Measurements from ENCODE around the gene SMIM28.
"Not testable (repeated sequence)": the region's sequence is repeated elsewhere in the genome, so short reads cannot be mapped to it uniquely, and the experiment has no call there.

The SMIM28 gene

GRCh38 chr6:138377844-138378243, at the start of gene SMIM28:
Gene SMIM28, plus strand, starts transcription at chr6:138377905. Its CDS starts 168 bp downstream, at chr6:138378073.
- DNase-seq, result no peak

GRCh38 chr6:138328210-138328609, 49.5 kb upstream of the SMIM28 start:
- DNase-seq, result no peak

GRCh38 chr6:138330763-138331162, 46.9 kb upstream of the SMIM28 start:
- DNase-seq, result no peak

DNA sequence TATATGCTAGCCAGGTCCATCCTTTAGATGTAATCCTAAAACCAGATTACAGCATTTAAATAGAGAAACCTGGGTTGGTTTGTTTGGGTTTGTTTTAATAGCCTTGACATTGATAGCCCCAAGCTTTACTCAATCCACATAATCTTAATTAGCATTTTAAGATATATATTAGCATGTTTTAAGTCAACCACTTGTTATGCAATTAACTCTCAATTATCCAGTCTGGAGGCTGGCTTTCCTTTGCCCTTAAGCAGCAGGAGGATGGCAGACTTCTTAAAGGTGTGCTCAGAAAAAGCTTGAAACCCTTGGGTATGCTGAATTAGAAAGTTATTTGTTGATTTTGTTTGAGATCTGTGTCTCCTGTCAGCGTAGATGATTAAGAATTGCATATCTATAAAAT, 46.3 kb upstream of the SMIM28 start:
- no peak for DNase-seq

DNA sequence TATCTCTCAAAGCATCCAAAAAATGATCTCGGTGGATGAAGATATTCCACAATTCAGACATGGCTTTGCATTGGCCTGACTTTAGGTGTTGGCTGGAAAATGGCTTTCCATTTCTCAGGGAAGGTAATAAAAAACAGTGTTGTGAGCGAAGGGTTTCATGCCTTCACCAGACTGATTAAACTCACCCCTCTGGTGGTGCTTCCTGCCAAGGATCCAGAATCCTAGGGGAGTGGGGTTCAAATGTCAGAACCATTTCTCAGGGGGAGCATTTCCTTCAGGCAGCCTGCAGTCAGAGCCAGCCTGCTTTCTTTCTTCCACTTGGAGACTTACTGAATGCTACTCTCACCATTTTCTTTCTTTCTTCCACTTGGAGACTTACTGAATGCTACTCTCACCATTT, 45.7 kb upstream of the SMIM28 start:
- no peak for DNase-seq

- no peak for DNase-seq
These were observed 43.7 kb upstream of the SMIM28 start for GRCh38 chr6:138334000-138334399.

DNA sequence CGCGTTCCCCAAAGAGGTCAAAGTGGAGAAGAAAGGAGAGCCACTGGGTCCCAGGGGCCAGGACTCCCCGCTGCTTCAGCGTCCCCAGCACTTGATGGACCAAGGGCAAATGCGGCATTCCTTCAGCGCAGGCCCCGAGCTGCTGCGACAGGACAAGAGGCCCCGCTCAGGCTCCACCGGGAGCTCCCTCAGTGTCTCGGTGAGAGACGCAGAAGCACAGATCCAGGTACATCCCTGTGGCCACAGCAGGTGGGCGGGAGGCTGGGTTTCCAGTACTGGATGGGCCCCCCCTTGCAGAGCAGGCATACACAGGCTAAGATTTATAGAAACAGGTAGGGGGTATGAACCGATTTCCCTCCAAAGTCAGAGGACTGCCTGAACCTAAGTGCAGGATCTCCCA, 42.7 kb upstream of the SMIM28 start:
- DNase-seq, result no peak

- no peak for DNase-seq
These were observed 41.5 kb upstream of the SMIM28 start for GRCh38 chr6:138336221-138336620.

- no peak for DNase-seq
These were observed 40.6 kb upstream of the SMIM28 start for GRCh38 chr6:138337076-138337475.

DNA sequence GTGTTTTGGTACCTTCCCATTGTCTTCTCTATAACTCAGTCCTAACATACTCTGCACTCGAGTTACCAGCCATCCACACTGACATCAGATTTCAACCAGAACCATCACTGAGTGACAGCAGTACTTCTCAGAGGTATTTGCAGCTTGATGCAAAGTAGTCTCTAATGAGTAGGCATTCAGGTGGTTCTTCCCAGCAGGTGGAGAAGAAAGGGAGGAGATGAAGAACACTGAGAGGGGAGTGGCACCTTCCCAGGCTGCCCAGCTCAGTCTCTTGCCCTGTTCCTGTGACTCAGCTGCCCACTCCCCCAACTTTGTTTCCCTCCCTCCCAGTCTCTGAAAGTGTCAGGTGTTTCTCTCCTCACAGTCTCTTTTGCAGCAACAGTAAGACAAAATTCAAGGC, 38.7 kb upstream of the SMIM28 start:
- DNase-seq, result no peak

GRCh38 chr6:138341176-138341575, 36.5 kb upstream of the SMIM28 start:
- no peak for DNase-seq

DNA sequence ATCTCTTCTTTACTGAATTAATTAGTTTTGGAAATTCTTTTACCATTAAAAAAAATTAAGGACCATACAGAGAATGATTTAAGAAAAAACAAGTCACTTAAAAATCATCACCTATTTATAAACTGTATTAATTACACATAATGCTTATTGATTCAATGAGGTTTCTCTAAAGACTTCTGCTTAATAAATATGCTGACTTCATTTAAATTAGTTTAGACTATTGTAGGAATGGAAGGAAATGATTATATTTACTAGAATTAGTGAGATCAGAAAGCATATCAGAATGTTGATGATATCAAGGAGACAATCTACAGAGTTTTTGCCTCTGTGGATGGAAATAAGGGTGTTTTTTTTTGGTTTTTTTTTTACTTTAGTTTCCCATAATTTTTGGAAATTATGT, 34.6 kb upstream of the SMIM28 start:
- DNase-seq, result no peak

DNA sequence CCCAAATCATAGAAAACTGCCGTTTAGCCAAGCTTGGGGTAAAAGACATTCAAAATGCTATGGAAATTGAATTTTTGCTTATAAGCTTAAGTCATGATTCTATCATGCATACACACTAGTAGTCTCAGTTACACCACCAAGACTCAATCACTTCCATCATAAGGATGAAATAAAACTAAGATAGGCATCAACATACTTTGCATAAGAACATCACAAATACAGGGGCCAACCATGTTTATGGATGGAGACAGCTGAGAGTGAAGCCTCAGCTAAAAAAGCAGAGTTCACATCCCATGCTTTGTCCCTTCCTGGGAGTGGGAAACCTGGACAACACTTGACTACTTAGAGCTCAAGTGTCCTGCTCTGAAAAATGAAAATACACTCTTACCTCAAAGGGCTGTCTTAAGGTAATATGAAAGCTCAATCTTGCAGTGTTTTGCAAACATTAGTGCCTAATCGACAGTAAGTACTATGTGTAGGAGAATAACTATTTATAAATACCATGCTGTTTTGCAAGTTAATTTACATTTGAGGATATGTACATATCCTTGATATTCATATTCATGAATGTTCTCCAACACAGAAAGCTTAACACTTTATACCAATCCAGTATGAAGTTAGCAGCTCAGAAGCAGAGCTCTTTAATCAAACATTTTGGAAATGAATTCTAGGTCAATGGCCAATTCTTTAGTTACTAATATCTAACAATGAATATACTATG, 32.0 kb upstream of the SMIM28 start:
- no peak for DNase-seq

DNA sequence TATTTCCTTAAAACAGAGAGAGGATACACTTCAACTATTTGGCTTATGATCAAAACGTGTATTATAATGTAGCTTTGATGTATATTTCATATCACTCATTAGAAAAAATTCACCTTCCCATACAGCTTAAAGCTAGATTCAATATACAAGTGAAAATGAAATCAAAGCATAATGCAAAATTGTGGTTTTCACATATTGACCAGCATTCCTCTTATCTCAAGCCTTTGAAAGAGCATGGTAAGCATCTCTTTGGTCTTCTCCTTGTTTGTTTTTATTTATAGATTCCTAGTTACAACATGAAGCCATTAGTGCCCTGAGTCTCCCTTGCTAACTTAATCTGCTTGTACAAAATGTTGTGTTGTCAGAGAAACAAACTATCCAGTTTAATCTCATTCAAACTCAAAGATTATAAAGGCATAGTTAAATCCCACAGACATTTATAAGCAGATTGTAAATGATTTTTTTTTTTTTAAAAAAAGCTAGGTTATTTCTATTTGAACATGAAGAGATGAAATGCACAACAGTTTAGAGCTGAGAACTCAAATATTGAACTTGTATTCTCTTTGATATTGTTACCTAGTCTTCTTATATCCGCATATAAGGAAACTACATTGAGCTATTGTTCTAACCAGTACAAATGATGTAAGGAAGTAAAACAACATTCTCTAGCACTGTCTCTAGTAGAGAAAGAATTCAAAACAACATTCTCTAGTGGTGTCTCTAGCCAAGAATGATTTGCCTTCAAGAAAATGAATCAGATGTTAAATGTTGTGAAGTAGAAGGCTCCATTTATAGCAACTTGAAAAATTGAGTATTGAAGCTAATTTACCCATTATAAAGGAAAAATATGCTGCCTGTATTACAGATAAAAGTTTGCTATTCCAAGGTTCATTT, 31.2 kb upstream of the SMIM28 start:
- no peak for DNase-seq

DNA sequence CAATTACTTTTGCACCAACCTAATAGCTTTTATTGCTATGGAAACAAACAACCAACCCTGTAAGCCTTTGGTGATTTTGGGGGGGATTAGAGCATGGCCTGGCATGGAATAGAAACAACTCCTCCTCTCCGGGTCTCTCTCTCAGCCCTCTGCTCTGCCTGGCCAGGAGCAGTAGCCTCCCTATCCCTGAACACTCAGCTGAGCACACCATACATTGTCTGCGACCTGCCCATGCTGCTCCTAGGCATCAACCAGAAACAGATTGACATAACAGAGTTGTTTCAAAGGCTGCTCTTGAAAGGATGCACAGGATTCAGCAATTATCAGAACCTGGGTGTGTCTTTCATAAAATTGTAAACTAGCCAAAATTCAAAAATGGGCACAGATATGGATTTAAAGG, 29.8 kb upstream of the SMIM28 start:
- DNase-seq, result no peak

DNA sequence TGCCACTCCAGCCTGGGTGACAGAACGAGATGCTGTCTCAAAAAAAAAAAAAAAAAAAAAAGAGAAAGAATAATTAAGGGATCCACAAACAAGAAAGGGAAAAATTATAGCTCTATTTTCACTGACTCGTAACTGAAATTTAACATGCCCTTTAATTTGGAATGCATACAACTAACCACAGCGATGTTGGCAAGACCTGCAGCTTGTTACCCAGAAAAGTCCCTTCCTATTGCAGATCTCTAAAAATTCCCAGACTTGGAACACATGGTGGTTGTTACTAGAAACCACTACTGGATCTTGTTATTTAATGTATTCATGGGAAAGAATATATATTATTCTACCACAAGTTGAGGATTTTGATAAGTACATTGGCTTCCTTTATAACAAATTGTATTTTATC, 27.8 kb upstream of the SMIM28 start:
- DNase-seq, result no peak

DNA sequence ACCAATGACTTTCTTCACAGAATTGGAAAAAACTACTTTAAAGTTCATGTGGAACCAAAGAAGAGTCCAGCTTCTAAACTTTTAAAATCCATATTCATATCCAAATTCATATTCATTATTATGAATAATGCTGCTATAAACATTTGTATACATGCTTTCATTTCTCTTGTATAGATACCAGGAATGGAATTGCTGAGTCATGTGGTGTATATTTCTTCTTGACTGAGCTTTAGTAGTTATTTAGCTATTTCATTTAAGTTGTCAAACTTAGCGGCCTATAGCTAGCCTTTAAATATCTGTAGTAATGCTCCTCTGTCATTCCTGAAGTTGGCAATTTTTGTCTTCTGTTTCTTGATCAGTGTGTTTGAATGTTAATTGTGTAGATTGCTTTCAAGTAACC, 19.8 kb upstream of the SMIM28 start:
- no peak for DNase-seq

DNA sequence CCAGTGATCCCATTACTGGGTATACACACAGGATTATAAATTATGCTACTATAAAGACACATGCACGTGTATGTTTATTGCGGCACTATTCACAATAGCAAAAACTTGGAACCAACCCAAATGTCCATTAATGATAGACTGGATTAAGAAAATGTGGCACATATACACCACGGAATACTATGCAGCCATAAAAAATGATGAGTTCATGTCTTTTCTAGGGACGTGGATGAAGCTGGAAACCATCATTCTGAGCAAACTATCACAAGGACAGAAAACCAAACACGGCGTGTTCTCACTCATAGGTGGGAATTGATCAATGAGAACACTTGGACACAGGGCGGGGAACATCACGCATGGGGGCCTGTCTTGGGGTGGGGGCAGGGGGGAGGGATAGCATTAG, 9.0 kb upstream of the SMIM28 start:
- not testable (repeated sequence) for DNase-seq

- no peak for DNase-seq
These were observed 6.9 kb upstream of the SMIM28 start for GRCh38 chr6:138370631-138371451.

GRCh38 chr6:138371452-138371711, 6.3 kb upstream of the SMIM28 start:
- no peak for DNase-seq

- no peak for DNase-seq
These were observed 6.0 kb upstream of the SMIM28 start for GRCh38 chr6:138371720-138372119.

DNA sequence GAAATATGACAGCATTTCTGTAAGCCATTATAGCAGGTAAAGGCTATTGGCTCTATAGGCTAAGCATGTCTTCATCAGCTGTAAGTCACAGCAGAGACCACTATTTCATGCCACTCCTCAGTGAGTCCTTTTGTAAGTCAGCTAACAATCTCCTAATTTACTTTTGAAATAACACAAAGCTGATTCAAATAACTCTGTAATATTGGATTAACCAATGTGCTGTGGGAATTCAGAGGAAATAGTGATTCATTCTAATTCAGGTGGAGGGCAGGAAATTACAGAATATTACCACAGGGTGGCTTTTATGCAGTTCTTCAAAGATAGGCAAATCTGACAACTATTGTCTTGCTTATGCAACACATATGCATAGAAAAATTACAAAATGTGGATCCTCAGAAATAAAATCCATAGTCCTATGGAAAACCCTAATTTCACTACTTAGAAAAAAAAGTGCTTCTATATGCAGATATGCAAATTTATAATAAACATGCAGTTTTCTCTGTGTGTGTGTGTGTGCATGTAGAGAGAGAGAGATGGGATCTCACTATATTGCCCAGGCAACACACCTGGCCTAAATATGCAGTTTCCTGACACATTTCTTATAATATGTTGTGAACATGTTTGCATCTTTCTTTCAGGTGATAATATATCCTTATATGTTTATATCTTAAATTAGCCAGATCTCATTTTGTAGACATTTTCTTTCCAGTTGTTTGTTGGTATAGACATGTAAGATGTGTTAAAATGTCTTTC, 4.8 kb upstream of the SMIM28 start:
- DNase-seq, result no peak

DNA sequence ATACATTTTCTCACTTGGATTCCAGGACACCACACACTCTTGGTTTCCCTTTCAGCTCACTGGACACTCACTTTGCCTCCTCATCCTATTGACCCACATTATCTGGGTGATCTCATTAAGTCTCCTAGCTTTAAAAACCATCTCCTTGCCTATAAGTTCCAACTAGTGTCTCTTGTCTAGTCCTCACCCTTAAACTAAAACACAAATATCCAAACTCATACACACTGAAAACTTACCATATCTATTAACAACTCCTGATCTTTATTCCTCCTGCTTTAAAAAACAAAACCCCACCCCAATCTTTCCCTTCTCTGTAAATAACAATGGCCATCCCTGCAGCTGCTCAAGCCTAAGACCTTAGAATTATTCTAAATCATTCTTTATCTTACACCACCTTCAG, 3.5 kb upstream of the SMIM28 start:
- no peak for DNase-seq
